HL-60 (cell line): ENCODE results near the gene SPATA25.

Experiments used
- GABPA ChIP-seq: IDR thresholded peaks from 2 replicates; pipeline ENCODE4 v1.6.1; 2012; ENCODE audit warnings: low read depth
- POLR2AphosphoS5 ChIP-seq: IDR thresholded peaks from 2 replicates; pipeline ENCODE4 v1.6.1; 2012; ENCODE audit warnings: low read depth
- TF ChIP-seq, protein P1 (sequence below): IDR thresholded peaks from one replicate; pipeline ENCODE4 v1.5.1; 2011; ENCODE audit warnings: low read length, control low read depth, inconsistent platforms; ENCODE audit not compliant: insufficient read depth
- TF ChIP-seq, protein P2 (sequence below): IDR thresholded peaks from 2 replicates; pipeline ENCODE4 v1.6.1; 2012; ENCODE audit warnings: low read depth; ENCODE audit not compliant: insufficient replicate concordance

DNA sequence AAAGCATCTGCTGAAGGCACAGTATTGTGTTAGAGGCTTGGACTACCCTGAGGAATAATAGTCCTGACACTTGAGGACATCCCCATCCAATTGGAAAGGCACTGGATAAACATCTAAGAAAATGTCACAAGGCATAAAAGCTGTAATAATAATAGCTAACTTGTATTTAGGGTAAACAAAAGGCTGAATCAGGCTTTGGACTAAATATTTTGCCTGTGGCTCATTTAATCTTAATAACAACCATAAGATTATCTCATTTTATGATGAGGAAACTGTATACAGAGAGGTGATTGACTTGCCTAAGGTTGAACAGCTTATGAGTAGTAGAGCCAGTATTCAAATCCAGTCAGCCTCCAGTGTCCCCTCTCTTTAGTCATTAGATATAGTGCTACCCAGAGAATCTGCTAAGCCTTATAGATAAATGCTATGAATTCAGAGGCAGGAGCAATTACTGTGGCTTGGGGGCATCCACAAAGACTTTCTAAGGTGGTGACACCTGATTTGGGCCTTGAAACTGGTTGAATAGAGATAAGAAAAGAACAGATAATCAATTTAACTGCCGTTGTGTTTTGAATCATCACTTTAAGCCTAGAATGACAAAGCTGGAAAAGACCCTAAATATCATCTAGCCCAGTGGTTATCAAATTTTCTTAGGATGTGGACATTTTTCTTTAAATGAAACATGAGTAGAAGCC is 13.9 kb downstream of the SPATA25 start:
- TF ChIP-seq, protein P1, sequence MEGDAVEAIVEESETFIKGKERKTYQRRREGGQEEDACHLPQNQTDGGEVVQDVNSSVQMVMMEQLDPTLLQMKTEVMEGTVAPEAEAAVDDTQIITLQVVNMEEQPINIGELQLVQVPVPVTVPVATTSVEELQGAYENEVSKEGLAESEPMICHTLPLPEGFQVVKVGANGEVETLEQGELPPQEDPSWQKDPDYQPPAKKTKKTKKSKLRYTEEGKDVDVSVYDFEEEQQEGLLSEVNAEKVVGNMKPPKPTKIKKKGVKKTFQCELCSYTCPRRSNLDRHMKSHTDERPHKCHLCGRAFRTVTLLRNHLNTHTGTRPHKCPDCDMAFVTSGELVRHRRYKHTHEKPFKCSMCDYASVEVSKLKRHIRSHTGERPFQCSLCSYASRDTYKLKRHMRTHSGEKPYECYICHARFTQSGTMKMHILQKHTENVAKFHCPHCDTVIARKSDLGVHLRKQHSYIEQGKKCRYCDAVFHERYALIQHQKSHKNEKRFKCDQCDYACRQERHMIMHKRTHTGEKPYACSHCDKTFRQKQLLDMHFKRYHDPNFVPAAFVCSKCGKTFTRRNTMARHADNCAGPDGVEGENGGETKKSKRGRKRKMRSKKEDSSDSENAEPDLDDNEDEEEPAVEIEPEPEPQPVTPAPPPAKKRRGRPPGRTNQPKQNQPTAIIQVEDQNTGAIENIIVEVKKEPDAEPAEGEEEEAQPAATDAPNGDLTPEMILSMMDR, result no peak
- no peak for TF ChIP-seq GABPA
- TF ChIP-seq POLR2AphosphoS5, result no peak
- TF ChIP-seq, protein P2, sequence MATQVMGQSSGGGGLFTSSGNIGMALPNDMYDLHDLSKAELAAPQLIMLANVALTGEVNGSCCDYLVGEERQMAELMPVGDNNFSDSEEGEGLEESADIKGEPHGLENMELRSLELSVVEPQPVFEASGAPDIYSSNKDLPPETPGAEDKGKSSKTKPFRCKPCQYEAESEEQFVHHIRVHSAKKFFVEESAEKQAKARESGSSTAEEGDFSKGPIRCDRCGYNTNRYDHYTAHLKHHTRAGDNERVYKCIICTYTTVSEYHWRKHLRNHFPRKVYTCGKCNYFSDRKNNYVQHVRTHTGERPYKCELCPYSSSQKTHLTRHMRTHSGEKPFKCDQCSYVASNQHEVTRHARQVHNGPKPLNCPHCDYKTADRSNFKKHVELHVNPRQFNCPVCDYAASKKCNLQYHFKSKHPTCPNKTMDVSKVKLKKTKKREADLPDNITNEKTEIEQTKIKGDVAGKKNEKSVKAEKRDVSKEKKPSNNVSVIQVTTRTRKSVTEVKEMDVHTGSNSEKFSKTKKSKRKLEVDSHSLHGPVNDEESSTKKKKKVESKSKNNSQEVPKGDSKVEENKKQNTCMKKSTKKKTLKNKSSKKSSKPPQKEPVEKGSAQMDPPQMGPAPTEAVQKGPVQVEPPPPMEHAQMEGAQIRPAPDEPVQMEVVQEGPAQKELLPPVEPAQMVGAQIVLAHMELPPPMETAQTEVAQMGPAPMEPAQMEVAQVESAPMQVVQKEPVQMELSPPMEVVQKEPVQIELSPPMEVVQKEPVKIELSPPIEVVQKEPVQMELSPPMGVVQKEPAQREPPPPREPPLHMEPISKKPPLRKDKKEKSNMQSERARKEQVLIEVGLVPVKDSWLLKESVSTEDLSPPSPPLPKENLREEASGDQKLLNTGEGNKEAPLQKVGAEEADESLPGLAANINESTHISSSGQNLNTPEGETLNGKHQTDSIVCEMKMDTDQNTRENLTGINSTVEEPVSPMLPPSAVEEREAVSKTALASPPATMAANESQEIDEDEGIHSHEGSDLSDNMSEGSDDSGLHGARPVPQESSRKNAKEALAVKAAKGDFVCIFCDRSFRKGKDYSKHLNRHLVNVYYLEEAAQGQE, result no peak
